Stimulated activated naive CD8-positive, alpha-beta T cell treated with anti-CD3 and anti-CD28 coated beads, Interleukin-15, amount 100 ng/mL, for 72 hours (primary cell): ENCODE results near the gene ARRDC2.
A peak's percentile ranks its signal among the peaks of the same experiment; 100 is the strongest.

Experiments used
- ATAC-seq: fragments of 150-1000 bp; cut with Tn5 transposase; 2 replicates; pipeline ENCODE4 v1.10.0; 2021; ENCODE audit warnings: mild to moderate bottlenecking, moderate library complexity
- DNase-seq, 2 donors: peaks; one replicate each; pipeline ENCODE4 v3.0.0; 2021 to 2022
- H3K27ac Mint-ChIP-seq, 2 donors: one replicate each; pipeline ENCODE4 v1.8.0; 2022; ENCODE audit warnings: mild to moderate bottlenecking in 2 of 2, mixed read lengths in 2 of 2, moderate library complexity in 2 of 2
- H3K27me3 Mint-ChIP-seq: one replicate; pipeline ENCODE4 v1.8.0; 2022; ENCODE audit warnings: mixed read lengths
- H3K4me1 Mint-ChIP-seq: one replicate; pipeline ENCODE4 v1.8.0; 2022; ENCODE audit warnings: mild to moderate bottlenecking, mixed read lengths
- H3K4me3 Mint-ChIP-seq, 2 donors: one replicate each; pipeline ENCODE4 v1.8.0; 2022; ENCODE audit warnings: mild to moderate bottlenecking in 2 of 2, mixed read lengths in 2 of 2, moderate library complexity in 1 of 2
- H3K9me3 Mint-ChIP-seq, 2 donors: one replicate each; pipeline ENCODE4 v1.8.0; 2022; ENCODE audit warnings: mixed read lengths in 2 of 2

Gene ARRDC2

GRCh38 chr19:18058208-18059009 is 50.4 kb downstream of the ARRDC2 start:
- DNase-seq (peak; percentile 82 to 83), ATAC-seq (peak; percentile 90)
- Mint-ChIP-seq H3K4me1 (peaks cover 20% of the 10 kb centered on the region), H3K9me3 (no peaks in the 10 kb centered on the region), H3K27ac (peak overlapping the region; percentile 59 to 62), H3K4me3 (peak overlapping the region; percentile 45 to 65), H3K27me3 (no peaks in the 10 kb centered on the region)

GRCh38 chr19:18059297-18059696 is 51.3 kb downstream of the ARRDC2 start:
- Mint-ChIP-seq H3K9me3 (no peaks in the 10 kb centered on the region), H3K4me1 (peaks cover 20% of the 10 kb centered on the region), H3K27me3 (no peaks in the 10 kb centered on the region), H3K4me3 (no peak overlapping the region), H3K27ac (no peak overlapping the region)
- no peak for DNase-seq
- ATAC-seq: no peak

- DNase-seq (no peak), ATAC-seq (no peak)
- Mint-ChIP-seq H3K9me3 (no peaks in the 10 kb centered on the region), H3K4me1 (peaks cover 18% of the 10 kb centered on the region), H3K4me3 (no peak overlapping the region), H3K27me3 (no peaks in the 10 kb centered on the region), H3K27ac (no peak overlapping the region)
Measured at GRCh38 chr19:18059902-18060301, 51.9 kb downstream of the ARRDC2 start.

GRCh38 chr19:18060472-18060871 is 52.5 kb downstream of the ARRDC2 start:
- peaks cover 13% of the 10 kb centered on the region for H3K4me1 Mint-ChIP-seq
- H3K4me3 Mint-ChIP-seq: no peak overlapping the region
- no peak overlapping the region for H3K27ac Mint-ChIP-seq
- H3K9me3 Mint-ChIP-seq: no peaks in the 10 kb centered on the region
- no peak for DNase-seq
- H3K27me3 Mint-ChIP-seq: no peaks in the 10 kb centered on the region
- no peak for ATAC-seq

- no peaks in the 10 kb centered on the region for H3K27me3 Mint-ChIP-seq
- H3K9me3 Mint-ChIP-seq: no peaks in the 10 kb centered on the region
- ATAC-seq (no peak), DNase-seq (no peak)
- H3K4me3 Mint-ChIP-seq: no peak overlapping the region
- peaks cover 13% of the 10 kb centered on the region for H3K4me1 Mint-ChIP-seq
- H3K27ac Mint-ChIP-seq: no peak overlapping the region
Measured at GRCh38 chr19:18062028-18062427, 54.1 kb downstream of the ARRDC2 start.

- DNase-seq (peak; percentile 25 to 43), ATAC-seq (peak; percentile 44)
- H3K4me1 Mint-ChIP-seq: peaks cover 4% of the 10 kb centered on the region
- H3K4me3 Mint-ChIP-seq: no peak overlapping the region
- no peaks in the 10 kb centered on the region for H3K27me3 Mint-ChIP-seq
- no peaks in the 10 kb centered on the region for H3K9me3 Mint-ChIP-seq
- H3K27ac Mint-ChIP-seq: no peak overlapping the region
Measured at GRCh38 chr19:18063463-18063862, 55.5 kb downstream of the ARRDC2 start.
